HG03521 (cell line): ENCODE measurements around the gene PPP4C.

Experiments
- ATAC-seq: cut with Tn5 transposase; IDR thresholded peaks from one replicate; pipeline ENCODE4 v1.9.1; 2021; ENCODE audit warnings: mild to moderate bottlenecking, moderate library complexity; ENCODE audit not compliant: unreplicated experiment

Gene PPP4C

GRCh38 chr16:30079480-30079879 is 3.7 kb downstream of the PPP4C start:
- ATAC-seq: no peak

- ATAC-seq: no peak
These were observed 6.8 kb downstream of the PPP4C start for GRCh38 chr16:30082545-30083090.

GRCh38 chr16:30083216-30084055 is 7.6 kb downstream of the PPP4C start:
- ATAC-seq: no peak

GRCh38 chr16:30084096-30084815 is 8.5 kb downstream of the PPP4C start:
- ATAC-seq: no peak

DNA sequence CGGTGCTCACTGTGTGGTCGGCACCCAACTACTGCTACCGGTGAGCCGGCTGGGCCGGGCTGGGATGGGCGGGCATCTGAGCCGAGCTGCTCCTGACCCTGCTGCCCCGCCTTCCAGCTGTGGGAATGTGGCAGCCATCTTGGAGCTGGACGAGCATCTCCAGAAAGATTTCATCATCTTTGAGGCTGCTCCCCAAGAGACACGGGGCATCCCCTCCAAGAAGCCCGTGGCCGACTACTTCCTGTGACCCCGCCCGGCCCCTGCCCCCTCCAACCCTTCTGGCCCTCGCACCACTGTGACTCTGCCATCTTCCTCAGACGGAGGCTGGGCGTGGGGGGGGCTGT is 9.0 kb downstream of the PPP4C start:
- no peak for ATAC-seq

DNA sequence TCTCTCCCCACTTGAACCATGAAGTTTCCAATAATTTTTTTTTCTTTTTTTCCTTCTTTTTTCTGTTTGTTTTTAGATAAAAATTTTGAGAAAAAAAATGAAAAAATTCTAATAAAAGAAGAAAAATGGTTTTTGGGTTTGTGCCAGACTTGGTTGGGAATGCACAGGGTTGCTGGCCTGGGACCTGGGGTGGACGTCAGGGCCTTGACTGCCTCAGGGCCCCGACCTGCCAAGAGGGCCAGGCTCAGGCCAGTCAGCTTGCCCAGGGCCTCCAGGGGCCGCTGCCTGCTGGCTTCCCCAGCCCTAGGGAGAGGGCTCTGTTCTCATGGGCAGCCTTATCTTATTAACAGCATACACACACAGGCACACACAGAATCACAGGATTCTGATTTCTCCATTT is 9.5 kb downstream of the PPP4C start:
- no peak for ATAC-seq

GRCh38 chr16:30085820-30086219 is 10.0 kb downstream of the PPP4C start:
- no peak for ATAC-seq

DNA sequence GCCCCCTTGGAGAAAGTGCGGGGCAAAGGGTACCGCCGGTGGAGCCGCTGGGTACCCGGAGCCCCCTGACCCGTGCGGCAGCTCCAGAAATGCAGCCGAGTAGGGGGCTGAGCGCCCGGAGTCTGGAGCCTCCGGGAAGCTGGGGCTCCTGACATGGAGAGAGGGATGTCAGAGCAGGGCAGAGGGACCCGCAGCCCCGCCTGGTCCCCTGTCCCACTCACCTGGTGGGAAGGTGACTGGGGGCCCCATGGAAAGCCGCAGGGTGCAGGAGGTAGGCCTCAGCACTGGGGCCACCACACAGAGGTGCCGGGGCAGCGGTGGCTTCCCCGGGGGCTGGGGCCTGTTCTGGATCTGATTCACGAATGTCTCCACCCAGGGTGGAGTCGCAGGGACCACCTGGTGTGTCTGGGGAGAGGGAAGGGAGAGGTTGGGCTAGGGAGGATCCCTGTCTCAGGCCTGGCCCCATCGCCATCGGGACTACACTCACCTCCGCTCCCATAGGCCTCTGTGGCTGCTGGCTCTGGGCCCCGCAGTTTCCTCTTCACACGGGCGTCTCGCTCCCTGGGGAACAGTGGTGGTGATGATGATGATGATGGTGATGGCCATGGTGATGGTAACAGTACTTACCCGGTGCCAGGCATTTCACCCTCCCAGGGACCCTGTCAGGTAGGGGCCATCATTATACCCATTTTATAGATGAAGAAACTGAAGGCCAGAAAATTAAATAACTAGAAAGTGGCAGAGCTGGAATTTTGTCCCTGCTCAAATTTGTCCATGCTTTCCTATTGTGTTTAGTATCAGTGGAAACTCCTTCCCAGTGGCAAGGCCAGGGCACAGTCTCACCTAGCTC is 10.7 kb downstream of the PPP4C start:
- ATAC-seq: no peak

GRCh38 chr16:30087181-30087898 is 11.5 kb downstream of the PPP4C start:
- ATAC-seq: no peak

DNA sequence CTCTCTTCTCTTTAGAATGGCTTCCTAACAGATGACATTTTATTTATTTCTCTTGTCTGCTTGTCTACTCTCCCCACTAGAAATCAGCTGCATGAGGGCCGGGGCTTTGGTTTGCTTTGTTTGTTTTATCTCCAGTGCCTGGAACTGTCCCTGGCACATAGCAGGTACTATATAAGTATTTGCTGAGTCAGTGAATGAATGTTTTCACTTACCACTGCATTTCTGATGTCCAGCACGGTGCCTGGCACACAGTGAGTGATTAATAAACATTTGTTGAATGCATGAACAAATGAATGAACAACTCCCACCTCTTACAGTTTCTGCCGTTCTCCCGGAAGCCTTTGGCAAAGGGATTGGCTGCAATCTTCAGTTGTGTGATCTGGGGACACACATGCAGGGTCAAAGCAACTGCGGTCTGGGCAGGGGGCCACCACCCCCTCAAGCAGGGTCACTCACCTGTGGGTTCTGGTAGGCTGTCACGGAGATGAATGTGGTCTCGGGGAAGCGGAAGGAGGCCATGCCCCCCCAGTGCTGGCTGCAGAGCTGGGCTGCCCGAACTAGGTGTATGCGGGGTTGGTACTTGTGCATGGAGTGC is 12.5 kb downstream of the PPP4C start:
- no peak for ATAC-seq

DNA sequence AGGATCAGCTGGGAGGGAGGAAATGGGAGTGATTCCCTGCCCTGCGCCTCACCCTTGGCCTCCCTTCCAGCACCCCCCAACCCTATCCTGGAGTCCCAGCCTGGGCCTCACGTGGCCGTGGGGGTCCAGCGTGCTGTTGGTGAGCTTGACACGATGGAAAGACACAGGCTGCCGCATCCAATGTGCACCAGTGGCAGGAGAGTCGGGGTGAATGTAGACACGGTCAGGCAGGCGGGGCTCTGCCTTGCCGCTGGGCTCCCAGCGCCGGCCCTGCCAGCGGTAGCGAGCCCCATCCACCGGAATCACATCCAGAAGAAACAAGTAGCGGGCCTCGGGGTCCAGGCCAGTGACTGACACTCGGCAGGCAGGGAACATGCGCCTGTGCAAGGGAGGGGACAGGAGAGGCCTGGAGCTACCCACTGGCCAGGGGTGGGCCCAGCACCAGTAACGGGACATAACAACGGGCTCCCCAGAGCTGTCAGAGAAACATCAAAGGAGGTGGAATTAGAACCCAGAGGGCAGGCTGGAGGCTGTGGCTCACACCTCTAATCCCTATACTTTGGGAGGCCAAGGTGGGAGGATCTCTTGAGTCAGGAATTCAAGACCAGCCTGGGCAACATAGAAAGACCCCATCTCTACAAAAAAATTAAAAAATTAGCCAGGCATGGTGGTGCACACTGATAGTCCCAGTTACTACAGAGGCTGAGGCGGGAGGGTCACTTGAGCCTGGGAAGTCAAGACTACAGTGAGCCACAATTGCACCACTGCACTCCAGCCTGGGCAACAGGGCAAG is 13.2 kb downstream of the PPP4C start:
- ATAC-seq: no peak

DNA sequence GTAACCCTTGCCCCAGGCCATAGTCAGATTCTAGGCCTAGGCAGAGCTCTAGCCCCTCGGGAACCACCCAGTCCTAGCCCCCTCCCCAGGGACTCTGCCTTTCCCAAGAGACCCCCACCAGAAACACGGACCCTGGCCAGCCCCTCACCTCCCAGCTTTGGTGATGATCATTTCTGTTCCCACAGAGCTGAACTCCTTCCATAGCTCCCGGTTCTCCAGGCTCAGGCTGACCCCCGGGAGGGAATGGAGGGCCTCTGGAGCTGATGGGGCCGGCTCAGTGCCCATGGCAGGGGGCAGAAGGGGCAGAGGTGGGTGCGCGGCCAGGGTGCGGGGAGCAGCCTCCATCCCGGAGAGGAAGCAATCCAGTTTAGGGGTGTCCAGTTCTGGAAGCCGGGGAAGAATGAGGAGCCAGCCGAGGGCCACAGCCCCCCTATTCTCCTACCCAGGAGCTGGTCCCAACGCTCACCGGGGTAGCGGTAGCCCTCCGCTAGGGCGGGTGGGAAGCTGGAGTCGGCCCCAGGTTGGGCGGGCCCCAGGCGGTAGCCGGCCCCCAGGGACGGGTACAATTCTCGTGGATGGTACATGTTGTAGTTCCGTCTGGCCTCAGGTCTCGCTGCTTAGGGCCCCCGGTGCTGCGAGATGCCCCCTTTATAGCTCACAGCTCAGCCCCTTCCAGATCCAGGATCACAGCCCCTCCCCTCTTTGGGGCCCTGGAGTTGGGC is 15.0 kb downstream of the PPP4C start:
- no peak for ATAC-seq

DNA sequence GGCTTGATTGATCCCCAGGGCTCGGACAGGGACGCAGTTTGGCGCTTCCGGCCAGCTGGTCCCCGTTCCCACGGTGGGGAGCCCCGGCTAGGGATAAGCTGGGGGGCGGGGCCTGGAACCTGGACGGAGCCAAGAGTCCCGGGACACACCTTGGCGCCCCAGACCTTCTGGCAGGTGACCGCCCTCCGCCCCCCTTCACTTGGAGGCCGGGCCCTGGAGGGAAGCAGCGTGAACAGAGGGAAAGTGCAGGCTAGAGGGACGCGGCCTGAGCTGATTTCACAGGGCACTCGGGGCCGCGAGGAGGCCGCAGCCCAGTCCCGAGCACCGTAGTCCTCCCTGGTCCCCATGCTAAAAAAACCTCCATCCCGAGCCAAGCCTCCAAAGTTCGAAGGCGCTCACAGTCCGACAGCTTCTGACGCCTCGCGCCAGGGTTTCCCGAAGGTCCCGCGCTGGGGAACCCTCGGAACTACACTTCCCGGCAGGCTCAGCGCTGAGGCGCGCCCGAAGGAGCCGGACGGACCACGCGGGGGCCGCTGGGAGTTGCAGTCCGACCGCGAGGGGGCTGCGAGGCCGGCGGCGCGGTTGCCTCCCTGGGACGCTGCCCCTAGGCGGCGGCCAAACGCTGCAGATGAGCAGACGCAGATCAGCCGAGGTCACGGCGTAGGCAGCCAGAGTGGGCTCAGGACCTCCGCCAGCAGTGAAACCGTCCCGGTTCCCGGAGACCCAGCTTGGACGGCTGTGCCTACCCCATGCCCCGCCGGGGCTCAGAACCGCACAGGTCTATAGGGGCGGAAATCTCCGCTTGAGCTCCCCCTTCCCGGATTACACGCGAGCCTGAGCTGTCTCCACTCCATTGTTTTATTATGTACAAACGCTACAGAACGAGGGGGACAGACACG is 15.9 kb downstream of the PPP4C start, which contains the start of gene TBX6:
TBX6 (minus strand) TSS at position 451 of the 899 bp plus-strand sequence. CDS start 731 bp downstream, outside the sequence.
- peak; percentile 57 for ATAC-seq

GRCh38 chr16:30092373-30093010 is 16.7 kb downstream of the PPP4C start:
- ATAC-seq: peak; percentile 28

GRCh38 chr16:30094541-30095165 is 18.9 kb downstream of the PPP4C start:
- ATAC-seq: no peak
